ENCODE results near the gene FTH1. TPM values are rescaled to one million over a fixed set of nuclear protein-coding genes. Genes with fewer than 3 reads are reported as not detected.
A peak's percentile ranks its signal among the peaks of the same experiment; 100 is the strongest.

The FTH1 gene
- total RNA-seq, 1 donor from 2014 or later, result 911 TPM

DNA sequence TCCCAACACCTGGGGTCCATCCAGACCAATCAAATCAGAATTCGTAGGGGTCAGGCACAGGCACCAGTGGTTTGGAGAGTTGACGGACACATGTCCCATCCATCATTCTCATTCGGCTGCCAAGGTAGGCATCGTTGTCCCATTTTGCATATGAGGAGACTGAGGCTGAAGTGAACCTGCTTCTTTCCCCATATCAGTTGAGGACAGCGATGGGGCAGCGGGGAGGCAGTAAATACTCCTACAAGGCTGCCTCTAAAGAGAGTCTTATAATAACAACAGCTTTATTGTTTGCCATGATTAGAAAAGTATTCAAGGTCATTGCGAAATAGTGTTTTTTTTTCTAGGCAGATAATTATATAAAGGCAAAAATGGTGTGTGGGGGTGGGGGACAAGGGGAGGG is 18.9 kb downstream of the FTH1 start:
- ATAC-seq, result no peak

DNA sequence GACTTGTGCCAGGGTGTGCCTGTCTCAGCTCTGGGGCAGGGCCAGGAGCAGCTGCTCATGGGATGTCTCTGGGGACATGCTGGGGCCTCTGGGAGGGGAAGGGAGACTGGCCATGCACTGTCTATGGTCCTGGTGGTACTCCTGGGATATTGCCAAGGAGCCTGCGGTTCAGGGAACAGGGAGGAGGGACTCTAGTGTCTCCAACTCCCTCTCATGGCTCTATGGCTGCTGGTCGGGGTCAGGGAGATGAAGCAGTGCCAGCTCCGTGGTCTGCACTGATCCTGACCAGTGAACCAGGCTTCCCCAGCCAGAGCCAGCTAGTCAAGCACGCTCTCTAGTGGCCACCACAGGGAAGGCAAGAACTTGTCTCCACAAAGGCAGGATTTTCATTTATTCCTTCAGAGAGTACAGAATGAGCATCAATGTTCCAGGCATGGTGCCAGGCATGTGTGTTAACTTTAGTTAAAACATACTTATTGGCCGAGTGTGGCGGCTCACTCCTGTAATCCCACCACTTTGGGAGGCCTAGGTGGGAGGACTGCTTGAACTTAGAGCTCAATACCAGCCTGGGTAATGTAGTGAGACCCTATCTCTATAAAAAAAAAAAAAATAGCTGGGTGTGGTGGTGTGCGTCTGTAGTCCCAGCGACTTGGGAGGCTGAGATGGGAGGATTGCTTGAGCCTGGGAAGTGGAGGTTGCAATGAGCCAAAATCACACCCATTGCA is 19.8 kb downstream of the FTH1 start:
- peak; percentile 84 for ATAC-seq

DNA sequence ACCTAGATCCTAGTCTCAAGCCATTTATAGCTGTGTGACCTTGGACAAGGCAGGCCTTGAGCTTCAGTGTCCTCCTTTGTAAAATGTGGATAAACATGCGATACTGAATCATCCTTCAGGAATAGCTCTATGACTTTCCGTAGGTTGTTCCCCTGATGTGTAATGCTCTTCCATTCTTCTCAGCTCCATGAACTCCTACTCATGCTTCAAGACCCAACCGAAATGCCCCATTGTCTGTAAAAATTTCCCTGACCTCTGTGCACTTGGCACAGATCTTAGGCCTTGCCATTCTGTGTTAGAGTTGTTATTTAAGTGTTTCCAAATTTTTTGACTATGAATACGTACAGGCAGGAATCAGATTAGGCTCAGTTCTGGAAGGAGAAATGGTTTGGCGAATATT is 20.5 kb downstream of the FTH1 start:
- ATAC-seq, result no peak

DNA sequence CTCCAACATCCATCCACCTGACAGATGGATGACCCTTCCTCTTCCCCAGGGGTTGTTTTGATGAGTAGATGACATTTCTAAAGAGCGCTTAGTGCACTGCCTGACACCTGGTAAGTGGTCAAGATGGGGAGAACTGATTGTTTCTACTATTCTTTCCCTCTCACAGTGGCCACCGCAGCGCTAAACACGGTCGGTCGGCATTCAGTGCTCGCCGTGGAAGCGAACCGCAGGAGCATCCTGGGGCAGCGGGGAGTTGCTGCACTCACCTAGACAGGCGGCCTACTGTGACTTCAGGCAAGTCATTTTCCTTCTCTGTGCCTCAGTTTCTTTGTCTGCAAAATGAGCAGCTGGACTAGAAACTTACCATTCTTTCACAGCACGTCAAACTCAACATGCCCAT is 22.2 kb downstream of the FTH1 start:
- no peak for ATAC-seq

DNA sequence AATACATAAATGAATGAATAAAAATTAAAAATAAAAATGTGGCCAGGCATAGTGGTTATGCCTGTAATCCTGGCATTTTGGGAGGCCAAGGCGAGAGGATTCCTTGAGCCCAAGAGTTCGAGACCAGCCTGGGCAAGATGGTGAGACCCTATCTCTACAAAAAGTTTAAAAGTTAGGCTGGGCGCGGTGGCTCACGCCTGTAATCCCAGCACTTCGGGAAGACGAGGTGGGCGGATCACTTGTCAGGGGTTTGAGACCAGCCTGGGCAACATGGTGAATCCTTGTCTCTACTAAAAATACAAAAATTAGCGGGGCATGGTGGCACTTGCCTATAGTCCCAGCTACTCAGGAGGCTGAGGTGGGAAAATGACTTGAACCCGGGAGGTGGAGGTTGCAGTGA is 27.0 kb downstream of the FTH1 start:
- ATAC-seq, result no peak

DNA sequence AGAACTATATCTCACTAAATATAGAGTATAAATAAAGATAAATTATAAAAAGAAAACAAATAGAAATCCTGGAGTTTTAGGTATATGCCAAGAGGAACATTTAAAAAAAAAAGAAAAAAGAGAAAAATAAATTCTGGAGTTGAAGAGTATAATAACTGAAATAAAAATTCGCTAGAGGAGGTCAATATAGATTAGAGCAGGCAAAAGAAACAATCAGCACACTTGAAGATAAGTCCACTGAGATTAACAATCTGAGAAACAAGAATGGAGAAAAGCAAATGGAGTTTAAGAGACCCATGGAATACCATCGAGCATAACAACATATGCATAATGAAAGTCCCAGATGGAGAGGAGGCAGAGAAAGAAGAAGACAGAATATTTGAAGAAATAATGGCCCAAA is 31.6 kb downstream of the FTH1 start:
- ATAC-seq, result no peak

DNA sequence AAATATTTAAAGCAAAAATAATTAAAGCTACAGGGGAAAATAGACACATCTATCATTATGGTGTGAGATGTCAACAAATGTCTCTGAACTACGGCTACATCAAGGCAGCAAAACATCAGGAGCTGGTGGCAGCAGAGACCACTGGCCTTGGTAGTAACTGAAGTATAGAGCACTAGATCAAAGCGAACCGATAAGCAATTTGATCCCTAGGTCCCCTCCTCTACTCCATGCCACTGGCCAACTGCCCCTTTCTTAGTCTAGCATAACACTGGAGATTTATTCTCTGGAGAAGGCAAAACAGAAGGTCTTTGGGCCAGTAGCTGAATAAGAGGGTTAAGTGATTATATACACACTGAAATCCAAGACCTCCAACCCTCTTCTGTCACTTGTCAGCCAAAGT is 36.5 kb downstream of the FTH1 start:
- no peak for ATAC-seq

DNA sequence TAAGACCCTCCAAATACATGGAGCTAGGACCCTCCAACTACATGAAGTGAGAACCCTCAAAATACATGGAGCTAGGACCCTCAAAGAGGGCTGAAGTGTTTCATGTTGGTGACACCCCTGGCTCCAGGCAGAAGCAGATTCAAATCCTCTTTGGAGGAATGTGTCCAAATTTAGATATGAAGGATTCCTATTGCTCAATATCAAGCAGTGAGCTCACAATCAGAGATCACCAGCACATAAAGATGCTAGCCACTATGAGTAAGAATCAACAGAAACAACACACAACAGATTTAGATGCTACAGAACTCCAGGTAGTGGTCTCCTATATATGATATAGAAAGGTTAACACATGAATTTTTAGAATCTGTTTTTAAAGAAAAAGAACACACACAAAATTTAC is 38.8 kb downstream of the FTH1 start:
- ATAC-seq, result no peak

DNA sequence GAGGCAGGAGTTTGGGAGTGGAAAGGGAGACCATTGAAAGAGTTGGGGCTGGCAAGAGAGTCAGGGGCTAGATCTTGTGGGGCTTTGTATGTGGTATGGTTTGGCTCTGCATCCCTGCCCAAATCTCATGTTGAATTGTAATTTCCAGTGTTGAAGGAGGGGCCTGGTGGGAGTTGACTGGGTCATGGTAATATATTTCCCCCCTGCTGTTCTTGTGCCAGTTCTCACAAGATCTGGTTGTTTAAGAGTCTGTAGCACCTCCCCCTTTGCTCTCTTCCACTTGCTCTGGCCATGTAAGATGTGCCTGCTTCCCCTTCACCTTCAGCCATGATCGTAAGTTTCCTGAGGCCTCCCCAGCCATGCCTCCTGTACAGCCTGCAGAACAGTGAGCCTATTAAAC is 39.9 kb downstream of the FTH1 start:
- no peak for ATAC-seq

DNA sequence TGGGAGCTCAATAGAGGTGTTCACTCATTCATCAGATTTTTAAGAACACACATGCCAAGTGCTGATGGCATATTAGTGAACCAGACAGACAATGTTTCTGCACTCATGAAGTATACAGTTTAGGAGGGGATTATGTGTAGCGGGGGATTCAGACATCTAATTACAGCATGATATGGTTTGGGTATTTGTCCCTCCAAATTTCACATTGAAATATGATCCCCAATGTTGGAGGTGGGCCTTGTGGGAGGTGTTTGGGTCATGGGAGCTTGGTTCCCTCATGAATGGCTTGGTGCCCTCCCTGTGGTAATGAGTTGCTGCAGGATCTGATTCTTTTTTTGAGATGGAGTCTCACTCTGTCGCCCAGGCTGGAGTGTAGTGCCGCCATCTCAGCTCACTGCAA is 41.2 kb downstream of the FTH1 start:
- ATAC-seq, result no peak

DNA sequence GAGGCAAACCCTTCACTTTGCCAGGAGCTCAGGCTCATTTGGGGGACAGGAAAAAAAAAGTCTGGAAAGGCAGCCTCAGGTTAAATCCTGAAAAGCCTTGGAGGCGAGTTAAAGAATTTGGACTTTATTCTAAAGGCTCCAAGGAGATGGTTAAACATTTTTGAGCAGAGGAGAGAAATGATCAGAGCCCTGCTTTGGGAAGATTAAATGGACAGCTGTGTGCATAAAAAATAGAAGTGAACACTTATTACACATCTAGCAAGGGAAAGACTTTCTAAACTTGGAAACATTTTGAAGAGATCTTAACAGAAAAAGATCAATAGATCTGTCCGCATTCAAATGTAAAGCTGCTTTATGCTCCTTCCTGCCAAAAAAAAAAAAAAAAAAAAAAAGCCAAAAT is 41.7 kb downstream of the FTH1 start:
- no peak for ATAC-seq

DNA sequence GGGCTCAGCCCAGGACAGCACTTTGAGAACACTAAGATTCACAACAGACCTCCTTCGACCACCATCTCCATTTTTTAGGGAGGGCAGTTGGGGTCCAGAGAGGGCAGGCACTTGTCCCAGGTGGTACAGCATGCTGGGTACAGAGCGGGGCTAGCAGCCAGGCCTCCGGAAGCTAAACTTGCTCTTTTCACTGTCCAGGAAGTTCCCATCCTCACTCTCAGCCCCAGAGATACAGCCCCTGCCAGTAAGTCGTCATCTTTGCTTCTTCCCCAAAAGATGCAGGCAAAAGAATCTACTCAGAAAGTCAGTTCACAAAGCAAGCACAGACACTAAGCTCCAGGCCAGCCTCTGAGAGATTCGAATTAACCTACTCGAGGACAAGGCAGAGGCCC is 43.4 kb downstream of the FTH1 start:
- no peak for ATAC-seq

DNA sequence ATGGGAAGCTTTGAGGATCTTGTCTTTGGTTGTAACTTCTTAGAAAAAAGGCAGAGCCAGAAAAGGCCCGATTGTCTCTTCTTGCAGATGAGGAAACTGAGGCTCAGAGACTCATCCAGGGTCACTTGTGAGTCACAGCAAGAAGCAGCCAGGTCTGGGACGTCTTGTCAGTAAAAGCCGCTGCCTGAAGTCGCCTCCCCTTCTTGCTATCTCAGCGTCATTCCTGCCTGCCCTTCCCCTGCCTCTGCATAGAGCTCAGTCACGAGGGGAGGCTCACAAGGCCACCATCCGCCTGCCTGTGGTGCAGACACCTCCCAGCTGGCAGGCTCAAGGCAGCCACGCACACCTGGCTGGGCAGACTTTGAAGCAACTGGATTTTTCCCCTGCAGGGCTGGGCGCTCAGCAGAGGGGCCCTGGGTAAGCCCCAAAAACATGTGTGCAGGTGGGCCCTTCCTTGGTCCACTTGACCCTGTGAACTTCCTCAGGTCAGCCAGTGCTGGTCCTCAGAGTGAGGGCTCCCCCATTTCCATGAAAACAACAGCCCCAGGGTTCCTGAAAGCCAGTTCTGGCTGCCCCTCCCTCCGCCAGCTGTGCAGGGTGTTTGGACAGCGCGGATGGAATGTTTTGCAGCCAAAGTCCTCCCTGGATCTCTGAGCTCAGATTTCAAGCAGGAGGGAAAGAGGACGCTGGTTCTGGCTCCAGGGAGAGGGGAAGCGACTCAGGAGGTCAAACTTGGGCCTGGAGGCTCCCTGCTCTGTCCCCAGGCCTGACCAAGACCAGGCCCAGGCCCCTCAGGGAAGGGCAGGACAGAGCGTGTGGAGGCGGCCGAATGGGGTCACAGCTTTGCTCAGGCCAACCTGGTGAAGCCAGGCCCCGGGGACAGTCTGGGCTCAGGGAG is 44.0 kb downstream of the FTH1 start:
- ATAC-seq, result peak; percentile 57

DNA sequence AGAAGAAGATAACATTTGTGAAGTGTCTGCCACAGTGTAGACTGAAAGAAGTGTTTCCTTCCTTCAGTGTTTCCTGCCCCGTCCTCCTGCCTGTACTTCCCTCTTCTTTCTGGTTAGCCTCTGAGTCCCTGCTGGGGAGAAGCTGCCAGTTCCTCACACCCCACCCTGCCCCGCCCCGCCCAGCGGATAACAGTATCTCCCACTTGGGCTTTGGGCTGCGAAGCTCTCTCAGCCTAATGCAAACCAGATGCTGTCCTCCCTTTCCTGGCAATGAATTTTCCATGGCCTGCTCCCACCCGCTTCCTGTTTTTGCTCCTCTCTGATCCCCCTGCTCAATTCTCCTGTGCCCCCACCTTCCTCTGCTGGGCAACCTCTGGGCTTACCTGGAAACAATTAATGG is 44.9 kb downstream of the FTH1 start:
- ATAC-seq, result no peak

DNA sequence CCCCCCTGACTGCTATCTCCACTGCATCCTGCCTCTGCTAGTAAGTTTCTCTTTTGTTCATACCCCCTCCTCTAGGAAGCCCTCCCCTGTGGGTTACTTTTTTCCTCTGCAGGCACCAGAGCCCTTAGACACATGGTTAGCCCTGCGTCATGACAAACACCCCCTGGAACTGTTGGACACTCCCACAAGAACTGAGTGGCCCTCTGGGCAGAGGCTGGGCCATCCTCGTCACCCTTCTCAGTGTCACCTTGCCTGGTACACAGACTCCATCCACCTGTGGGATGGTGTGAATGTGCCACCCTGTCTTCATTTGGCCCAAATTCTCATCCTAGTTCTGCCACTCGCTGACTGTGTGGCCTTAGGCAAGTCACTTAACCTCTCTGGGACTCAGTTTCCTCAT is 46.0 kb downstream of the FTH1 start:
- ATAC-seq, result no peak

DNA sequence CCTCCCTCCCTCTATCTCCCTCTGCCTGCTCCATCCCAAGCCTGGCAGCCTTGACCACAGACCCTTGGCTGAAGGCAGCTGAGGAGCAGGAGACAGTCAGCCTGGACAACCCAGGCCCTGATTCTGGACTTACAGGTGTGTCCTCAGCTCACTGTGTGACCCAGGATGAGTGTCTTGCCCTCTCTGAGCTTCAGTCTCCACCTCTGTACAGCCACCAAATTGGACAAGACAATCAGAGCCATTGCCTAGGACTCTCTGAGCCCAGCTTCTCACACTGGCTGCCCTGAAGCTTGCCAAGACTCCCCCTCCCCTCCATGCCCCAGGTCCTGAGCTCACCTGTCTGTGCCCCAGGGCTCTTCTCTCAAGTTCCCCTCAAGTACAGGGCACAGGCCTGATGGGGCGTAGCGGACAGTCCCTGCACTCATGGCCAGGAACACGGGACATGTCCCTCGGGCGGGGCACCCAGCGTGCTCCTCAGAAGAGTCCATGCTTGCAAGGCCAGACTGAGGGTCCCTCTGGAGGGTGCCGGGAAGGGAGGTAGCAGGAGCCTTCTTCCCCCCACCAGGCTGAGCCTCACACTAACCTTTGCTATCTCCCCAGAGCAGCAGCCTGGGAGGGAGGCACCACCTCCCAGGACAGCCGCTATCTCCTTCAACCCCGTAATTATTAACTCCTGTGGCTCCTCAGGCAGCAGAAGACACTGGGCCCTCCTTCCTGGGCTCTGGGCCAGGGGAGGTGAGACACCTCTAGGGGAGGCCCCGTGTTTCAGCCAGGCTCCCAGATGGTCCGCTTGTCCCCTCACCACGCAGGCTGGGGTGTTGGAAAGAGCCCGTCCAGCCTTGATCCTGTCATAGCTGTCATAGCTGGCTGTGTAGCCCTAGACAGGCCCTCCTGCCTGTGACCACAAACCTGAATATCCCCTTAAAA is 47.5 kb downstream of the FTH1 start:
- no peak for ATAC-seq

DNA sequence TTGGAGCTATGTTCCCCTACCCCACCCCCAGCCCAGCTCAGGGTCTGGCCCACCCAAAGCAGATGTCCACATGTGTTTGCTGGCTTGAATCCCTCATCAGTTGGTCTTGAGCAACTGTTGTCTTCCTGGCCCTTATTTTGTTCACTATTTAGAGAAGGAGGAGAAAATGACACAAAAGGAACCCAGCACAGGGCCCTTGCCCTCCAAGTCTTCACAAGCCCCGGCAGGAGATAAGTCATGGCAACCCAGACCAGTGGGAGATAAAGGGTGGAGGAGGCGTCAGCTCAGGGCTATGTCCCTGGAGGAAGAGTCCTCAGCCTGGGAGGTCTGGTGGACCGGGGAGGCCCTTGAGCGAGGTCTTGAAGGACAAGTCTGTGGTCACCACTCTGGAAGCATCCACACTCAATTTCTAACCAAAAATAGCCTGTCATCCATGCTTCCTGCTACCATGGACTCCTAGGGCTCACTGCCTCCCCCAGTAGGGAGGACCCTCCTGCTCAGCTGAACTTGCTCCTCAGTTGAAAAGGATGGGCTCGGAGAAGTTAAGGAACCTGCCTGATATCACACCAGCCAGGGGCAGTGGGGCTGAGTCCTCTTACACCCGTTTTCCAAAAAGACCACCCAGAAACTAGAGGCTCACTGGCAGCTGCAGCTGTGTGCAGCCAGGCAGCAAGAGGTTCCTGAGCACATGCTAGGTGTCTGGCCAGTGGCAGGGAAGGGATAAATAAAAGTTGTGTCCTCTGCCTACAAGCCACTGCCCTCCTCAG is 48.3 kb downstream of the FTH1 start:
- no peak for ATAC-seq

DNA sequence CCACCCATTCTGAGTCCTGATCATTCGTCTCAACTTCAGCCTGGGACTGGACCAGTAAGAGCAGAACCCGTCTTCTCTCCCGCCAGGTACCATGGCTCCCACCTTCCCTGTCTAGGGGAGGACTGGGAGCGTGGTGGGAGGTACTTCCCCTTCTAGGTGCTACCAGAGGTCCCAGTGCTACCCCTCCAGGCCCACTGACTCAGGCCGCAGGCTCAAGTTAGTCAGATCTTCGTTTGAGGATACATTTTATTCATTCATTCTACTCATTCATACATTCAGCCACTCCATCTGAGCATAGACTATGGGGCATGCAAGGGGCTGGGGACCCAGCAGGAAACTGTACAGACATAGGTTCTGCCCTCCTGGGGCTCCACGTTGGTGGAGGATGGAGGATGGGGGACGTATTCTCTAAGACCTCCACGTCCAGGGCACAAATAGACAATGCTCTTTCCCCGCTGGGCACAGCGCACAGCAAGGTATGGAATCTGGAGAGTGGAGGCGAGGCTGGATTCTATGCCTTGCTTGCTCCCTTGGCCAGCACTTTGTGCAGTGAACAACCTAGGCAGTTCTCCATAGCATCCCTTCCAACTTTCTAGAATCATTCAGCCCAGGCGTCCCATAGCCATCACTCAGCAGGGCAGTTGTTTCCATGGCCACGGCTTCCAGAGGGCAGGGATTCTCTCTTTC is 49.0 kb downstream of the FTH1 start:
- ATAC-seq, result no peak

DNA sequence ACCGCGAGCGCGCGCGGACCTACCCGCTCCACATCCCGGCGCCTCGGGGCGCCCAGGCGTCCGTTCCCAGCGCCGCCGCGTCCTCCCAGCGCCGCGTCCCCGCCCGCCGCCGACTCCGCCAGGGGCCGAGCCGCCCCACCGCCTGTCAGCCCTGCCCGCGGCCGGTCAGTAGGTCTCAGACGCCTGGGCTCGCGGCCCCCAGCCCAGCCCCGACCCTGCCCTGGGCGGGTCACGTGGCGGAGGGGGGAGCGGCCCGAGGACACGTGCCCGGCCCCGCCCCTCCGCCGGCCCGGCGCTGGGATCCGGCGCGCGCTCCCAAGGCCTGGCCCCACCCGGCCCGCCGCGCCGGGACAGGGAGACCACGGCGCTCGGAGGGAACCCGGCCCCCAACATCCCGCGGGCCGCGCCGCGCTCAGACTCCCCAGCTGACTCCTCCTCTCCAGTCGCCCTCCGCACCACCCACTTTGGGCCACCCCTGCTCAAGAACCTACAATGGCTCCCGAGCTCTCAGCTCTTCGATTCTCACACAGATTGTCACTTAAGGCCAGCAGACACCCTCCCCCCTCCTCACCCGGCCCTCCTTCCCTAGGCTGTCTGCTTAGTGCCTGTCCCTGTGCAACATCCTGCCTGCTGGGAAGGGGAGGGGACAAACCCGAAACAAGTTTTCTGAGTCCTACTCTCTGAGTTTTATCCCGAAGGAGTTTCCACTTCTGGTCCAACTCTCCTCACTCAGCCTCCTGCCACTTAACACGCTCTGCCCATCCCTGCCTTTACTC is 49.9 kb downstream of the FTH1 start, which contains the start of gene RAB3IL1:
RAB3IL1 (minus strand) TSS at position 233 of the 776 bp plus-strand sequence; CDS start at position 34, 199 bp downstream.
- peak; percentile 55 for ATAC-seq

DNA sequence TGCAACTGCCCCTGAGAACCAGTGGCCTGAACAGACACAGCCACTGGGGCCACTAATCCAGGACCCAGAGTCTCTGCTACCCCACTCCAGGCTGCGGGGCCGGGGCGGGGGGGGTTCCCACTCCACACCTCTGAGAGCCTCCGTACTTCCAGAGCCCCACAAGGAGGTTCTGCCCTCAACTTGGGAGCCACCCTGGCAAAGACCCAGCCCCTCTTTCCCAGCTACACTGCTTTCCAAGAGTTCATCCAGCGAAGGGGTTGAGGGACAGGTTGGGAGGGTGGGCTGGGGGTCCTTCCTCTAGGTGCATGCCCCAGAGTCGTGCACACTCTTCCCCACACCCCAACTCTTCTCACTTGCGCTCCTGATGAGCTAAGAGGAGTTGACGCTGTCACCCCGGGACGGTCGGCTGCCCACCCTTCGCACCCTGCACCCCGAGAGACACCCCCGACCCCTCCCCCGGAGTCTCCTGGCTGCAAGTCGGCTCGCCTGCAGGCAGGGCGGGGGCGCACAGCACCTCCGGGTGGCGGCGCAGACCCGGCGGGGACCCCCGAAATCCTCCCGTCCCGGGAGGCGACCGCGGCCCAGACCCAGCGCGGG is 50.6 kb downstream of the FTH1 start:
- ATAC-seq, result no peak

Measured in esophagus mucosa (tissue), 1 donor.